ENCODE data around the gene FLNB.
"Not testable (repeated sequence)": the region's sequence is repeated elsewhere in the genome, so short reads cannot be mapped to it uniquely, and the experiment has no call there.

The FLNB gene

DNA sequence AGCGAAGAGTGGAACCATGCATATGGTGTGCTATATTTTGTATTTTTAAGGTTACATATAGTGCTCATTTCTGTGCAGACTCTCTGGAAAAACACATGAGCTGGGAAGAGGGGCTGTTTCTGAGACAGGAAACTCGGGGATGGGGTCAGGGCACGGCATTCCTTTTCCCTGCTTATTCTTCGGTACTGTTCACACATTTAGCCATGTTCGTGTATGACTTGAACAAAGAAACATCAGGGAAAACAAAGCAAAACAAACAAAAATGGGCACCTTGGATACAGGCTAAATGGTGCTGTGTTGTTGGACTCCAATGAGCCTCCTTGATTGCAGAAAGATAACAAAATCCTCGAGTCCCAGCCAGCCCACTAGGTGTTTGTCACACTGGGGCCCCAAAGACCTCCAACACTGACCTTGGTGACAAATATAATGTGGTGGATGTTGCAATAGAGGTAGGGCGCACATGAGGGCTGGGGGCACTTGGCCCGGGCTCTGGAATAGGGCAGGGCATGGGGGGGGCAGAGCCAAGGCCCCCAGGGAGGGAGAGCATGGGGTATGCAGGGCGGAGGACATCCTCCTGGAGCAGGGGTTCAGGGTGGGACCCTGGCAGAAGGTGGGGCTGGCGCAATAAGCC, 183.3 kb downstream of the FLNB start:
- no peak for DNase-seq

DNA sequence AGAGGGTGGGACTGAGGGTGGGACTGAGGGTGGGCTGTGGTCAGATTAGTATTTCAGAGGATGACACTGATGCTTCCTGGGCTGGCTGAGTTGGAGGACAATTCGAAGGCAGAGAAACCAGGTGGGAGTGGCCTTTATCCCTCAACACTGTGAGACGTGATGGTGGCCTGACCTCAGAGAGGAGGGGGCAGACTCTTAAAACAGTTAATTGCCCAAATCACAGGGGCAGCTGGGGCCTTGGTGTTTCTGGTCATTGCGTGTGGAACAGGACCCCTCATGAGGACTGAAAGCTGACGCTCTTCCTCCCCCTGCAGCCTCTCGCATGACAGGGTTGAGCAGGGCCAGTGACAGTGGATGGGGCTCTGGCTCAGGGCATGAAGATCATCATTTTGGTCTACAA, 183.8 kb downstream of the FLNB start:
- DNase-seq = no peak

DNA sequence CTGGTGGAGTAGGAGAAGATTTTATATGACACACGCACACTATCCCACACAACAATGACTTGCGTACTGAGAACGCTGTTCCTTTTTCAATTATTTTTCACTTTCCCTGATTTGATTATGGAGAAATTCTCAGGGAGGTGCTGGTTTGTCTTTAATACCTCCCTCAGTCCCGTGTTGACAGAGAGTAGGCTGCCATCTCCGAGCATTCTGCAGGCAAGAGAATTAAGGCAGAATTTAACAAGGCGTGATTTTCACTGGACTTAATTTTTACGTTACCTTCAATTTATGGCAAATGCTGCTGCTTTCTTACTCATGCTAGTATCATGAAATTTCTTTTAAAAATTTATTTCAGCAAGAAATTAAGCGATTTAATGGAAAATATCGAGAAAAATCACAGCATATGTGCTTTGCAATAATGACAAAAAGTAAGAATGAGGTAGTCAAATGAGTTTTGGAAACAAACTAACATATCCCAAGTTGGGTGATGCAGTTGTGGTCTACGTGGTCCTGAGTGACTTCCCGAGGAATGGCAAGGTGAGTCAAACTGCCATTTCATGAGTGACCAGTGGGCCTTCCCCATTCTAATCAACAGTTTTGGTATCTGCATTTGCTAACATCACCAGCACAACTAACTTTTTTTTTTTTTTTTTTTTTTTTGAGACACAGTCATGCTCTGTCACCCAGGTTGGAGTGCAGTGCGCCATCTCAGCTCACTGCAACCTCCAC, 185.6 kb downstream of the FLNB start:
- no peak for DNase-seq

DNA sequence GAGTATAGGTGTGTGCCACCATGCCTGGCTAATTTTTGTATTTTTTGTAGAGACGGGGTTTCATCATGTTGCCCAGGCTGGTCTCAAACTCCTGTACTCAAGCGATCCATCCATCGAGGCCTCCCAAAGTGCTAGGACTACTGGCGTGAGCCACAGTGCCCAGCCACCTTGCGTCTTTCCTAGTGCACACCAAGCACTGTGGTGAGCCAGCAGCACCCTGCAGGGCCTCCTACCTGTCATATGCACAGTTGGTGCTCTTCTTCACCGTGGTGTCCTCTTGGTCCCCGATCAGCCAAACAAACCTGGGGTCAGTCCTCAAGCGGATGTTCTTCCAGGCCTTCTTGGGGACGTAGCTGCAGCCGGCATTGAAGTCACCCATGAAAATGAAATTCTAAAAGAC, 189.4 kb downstream of the FLNB start:
- no peak for DNase-seq

DNA sequence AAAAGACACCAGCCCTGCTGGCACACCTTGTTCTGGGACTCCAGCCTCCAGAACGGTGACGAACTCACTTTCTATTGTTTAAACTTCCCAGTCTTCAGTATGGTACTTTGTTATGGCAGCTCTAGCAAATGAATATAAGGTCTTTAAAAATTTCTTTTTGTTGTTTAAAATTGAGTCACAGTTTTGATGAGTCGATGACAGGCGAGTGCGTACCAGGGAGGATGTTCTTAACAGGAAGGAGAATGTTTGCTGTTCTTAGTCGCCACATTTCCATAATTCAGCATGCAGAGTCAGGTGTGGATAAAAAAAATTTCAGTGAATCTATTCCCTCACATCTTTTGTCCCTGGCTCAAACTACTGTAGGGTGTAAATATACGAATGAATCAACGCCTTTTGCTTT, 190.1 kb downstream of the FLNB start:
- DNase-seq = peak; percentile 14

DNA sequence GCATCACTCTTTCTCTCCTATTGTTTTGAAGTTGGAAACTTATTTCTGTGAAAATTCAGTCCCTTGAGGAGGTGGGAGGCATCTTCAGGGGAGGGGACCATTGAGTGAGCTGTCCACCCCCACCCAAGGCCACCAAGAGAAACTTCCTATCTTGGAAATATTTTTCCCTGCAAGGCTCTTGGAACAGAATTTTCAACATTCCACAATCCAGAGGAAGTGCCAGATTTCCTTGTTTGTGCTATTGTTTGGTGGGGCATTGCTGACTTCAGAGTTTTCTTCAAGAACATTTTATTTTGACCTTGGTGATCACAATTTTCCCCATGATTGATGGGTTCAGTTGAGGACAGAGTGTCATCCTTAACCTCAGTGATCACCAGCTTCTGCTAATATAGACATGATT, 190.6 kb downstream of the FLNB start:
- no peak for DNase-seq

DNA sequence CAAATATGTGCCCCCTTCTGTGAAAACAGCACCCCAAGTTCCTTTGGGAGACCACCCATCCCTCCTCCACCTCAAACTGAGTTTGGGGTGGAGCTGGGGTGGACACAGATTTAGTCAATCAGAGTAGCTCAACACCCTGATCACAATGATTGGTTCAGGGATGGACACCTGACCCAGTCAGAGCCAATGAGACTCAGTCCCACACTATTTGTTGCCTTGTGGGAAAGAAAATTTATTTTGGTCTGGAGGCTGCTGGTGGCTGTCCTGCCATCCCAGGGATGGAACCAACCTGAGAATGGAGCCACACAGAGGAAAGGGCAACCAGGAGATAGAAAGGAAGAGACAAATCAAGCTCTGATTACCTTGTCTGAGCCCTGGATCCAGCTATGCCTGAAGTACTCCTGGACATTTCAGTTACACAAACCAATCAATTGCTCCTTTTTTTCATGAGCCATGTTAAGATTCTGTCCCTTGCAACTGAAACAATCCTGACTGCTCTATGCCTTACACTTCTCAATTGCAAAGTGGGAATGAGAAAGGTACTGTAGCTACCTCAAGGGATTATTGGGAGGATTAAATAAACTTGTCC, 192.0 kb downstream of the FLNB start:
- DNase-seq = no peak

DNA sequence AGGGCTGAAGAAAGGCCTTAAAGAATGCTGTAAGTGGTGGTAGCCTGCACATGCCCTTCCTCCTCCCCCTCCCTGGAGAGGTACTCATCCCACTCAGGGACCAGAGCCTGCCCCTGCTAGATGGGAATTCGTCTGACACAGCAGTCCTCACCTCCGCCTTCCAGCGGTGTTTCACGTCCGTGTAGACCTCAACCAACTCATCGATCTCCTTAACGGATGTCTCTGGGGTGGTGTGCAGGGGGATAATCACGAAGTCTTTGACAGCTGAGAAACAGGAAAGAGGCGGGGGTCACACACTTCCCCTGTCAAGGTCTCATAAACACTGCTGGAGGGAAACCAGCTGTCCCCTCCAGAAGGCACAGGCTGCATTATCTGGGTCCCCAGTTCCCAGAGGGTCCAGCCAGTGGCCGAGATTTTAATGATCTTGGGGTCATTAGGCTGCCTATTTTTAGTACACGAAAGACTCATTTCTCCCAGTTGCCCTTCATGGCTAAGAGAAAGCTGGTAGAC, 192.7 kb downstream of the FLNB start:
- no peak for DNase-seq

DNA sequence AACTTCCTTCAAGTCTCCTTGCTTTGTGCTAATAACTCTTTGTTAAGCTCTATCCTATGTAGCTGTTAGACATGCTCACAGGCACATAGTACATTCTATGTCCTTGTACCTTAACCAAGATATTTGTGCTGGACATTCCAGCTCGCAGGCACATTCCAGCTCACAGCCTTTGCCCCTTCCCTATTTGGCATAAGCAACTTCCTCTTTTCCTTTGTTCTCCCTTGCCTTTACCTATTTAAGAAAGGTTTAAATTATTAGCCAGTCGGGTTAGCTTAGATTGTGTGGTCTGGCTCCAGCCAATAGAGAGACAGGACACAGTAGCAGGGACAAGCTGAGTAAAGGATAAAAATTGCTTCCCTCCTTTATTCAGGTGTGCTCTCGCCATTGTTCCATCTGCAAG, 193.2 kb downstream of the FLNB start:
- not testable (repeated sequence) for DNase-seq

DNA sequence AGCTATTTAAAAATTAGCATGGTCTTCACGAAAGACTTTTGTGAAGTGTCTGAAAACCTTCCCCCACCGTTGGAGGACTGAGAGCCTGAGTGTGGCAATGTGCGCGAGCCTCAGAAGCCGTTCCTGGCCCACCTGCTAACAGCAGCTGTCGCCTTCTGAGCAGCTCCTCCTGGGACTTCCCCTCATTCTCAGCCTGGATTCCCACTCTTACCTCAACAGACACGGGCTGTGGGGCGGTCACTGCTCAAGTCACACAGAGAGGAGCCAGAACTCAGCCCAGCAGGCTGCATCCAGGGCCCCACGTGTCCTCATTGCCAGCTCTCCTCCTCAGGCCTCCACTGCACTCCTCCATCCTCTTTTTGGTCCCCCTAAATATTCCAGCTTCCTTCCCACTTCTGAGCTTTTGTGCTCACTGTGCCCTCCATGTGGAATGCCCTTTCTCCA, 194.7 kb downstream of the FLNB start:
- no peak for DNase-seq

DNA sequence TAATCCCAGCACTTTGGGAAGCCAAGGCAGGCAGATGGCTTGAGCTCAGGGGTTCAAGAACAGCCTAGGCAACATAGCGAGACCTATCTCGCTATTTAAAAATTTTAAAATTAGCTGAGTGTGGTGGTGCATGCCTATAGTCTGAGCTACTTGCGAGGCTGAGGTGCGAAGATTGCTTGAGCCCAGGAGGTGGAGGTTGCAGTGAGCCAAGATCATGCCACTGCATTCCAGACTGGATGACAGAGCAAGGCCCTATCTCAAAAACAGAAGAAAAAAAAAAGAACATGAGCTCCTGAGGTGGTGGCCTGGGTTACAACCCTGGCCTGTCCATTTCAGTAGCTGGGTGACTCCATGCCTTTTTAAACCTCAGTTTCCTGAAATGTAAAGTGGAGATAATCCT, 195.3 kb downstream of the FLNB start:
- DNase-seq = no peak

DNA sequence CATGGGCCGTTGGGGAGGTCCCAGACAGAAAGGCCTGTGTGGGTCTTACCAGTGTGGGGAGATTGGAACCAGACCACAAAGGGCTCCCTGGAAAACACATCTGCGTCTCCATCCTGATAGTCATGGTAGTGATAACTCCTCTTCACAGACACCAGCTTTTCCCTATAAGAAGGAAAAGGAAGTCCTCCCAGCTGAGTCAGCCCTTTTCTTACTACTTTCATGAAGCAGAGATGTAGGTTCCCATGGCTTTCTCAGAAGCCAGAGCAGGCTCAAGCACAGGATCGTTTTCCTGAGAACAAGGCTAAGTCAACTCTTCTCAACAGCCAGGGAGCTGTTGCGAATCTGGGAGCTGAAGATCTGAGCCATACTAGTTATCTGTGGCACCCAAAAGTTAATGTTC, 196.5 kb downstream of the FLNB start:
- no peak for DNase-seq

DNA sequence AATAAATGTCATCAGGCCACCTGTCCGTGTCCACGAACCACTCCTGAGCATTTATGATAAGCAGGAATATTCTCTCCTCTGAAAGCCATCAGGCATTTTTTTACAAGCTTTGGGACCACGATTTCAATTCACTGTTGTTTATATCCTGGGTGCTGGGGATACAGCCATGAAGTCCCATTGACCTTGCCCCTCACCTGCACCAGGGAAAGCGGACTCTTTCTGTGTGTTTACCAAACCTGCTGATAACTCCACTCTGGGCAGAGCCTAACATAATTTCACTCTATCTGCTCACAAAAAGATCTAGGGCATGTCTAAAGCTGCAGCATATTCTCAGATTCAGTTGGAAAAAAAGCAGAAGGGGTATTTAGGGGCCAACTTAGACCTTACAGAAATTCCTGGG, 197.8 kb downstream of the FLNB start:
- no peak for DNase-seq

DNA sequence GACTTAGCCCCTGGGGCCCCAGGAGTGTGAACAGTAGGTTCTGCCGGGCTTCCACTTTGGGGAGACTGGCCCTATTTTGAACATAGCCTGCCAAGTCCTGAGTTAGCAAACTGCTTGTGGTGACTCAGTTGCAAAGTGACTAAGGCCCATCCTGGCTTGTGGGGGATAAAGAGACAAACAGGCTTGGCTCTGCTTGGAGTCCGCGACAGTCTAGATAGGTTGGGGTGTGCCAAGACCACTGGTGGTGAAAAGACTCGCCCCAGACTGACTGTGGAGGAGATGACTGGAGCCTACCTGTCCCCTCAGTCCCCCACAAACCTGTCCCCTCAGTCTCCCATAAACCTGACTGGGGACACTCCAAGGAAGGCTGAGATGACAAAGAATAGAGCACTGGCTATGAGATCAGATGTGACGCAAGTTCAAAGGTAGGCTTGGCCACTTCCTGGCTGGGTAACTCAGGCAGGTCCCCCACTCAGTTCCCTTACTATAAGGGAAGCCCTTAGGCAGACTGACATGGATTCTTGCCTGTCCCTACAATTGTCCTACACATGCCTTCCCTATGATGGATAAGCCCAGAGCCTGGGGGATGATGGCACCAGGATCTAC, 198.3 kb downstream of the FLNB start:
- peak; percentile 57 for DNase-seq

DNA sequence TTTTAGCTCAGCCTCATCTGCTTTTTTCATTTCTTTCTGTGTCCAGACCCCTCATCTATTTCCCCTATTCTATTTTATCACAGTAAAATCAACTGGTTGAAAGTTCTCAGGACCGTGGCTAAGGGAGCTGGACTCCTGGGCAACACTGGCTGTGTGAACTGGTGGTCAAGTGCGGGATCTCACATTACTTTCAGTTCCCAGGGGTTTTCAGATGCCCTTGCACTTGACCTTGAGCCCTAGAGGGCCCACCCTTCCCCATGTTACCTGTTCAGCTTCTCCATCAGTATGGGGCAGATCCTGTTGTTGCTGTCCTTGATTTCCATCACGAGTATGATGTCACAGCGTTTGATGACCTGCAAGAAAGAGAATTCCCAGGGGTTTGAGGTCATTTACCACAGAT, 199.7 kb downstream of the FLNB start:
- DNase-seq = no peak

DNA sequence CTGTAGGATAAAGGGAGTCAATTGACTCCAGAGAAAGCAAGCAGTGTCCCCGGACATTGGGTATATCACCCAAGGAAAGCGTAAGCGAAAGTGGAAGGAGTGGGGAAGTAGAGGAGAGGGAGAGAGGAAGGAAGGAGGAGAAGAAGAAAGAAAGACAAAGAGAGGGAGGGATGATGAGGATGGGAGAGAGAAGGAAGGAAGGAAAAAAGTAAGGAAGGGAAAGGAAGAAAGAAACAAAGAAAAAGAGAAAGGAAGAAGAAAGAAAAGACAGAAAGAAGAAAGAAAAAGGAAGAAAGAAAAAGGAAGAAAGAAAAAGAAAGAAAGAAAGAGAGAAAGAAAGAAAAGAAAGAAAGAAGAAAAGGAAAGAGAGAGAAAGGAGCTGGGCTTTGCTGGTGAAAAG, 201.7 kb downstream of the FLNB start:
- no peak for DNase-seq

DNA sequence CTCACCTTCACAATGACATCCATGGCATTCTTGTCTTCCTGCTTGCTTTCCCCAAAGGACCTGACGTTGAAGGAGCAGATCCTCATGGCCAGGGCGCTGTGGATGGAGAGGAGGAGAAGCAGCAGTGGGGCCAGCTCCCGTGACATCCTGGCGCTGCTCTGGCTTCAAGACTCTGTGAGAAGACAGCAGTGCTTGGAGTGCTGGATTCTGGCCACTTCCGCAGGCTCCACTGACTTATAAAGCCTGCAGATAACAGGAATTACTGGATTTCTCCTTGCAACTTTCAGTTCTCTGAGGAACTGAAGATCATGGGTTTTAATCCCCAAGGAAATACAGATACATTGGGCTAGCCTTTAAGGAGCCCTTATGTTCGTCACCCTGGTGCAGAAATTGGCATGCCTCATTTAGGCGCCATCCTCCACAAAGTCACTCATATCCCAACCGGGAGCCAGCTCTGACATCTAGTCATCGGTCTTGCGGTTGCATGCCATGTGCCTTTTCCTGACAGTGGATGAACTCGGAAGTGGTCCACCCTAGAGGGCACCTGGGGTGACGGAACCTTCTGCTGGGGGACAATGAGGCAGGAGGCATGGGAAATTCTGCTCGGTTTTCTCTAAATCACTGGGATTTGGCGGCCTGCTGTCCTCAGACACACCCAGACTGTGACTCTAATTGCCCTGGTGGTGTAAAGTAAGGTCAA, 202.7 kb downstream of the FLNB start, which contains the start of gene DNASE1L3:
DNASE1L3 (minus strand) TSS at position 212 of the 700 bp plus-strand sequence; CDS start at position 146, 66 bp downstream.
- DNase-seq = no peak

DNA sequence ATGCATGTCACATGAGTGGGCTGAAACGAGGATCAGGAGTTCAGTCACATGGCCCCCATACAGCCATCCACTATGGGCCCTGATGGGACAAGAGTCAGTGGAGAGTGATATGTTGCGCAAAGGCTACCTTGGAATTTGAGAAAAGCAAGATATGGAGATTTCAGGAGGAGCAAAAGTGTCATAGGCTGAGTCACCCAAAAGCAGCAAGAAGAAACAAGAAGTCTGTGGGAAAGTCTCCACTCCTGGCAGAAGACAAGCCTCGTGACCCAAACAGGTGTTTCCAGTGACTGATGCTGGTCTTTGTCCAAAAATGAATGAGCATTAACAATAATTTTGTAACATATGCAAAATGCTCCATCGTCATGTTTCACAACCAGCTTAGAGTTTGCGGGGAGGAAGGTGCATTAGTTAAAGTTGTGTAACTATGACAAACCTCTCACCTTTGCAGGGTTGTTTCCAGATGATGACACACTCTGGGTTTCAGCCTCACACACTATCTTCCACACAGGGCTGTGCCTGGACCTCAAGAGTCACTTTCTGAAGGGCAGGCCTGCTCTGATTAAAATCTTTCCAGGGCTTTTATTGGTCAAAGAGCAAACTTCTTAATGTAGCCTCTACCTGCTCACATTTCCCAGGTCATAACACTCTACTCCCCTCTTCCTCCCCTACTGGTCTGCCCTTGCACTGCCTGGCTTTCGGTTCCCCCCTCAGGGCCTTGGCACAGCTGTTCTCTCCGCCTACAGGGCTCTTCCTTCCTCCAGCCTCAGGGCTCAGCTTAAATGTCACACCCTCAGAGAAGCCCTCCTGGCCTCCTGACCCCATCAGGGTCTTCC, 206.5 kb downstream of the FLNB start:
- DNase-seq = peak; percentile 76

DNA sequence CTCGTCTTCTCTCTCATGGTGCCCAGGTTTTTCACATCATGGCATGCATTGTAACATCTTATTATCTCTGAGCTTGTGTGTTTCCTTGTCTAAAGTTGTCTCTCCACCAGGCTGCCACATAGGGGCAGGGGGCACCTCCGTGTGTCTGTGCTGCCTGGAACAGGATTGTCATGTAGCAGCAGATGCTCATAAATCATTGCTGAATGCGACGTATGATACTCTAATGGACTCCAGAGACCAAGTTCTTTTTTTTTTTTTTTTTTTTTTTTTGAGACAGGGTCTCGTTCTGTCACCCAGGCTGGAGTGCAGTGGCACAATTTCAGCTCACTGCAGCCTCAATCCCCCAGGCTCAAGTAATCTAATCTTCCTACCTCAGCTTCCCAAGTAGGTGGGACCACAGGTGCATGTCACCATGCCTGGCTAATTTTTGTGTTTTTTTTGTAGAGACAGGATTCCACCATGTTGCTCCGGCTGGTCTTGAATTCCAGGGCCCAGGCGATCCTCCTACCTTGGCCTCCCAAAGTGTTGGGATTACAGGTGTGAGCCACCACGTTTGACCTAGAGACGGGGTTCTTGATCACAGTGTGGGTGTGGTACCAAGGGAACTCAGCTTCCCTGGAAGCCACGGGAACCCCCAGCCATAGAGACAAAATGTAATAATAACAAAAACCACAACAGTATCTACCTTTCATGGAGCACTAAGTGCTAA, 207.2 kb downstream of the FLNB start:
- DNase-seq = no peak

DNA sequence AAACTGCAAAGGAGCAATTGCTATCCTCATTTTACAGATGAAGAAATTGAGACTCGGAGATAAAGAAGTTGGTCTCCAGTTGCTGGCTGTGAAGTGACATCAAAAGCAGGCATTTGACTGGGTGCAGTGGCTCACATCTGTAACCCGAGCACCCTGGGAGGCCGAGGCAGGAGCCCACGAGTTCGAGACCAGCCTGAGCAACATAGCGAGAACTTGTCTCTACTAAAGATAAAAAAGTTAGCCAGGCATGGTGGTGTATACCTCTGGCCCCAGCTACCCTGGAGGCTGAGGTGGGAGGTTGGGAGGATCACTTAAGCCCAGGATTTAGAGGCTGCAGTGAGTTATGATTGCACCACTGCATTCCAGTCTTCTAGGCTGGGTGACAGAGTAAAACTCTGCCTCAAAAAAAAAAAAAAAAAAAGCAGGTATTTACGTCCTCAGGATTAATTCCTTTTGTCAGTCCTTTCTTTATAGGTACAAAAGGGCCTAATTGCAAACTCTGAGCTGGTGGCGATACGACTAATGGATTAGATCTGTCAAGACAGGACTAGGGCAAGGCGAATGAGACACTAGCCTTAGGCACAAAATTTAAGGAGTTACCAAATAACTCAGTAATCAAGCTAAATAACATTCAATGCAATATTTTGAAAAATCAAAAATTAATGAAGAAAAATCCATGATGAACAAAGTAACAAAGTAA, 208.4 kb downstream of the FLNB start:
- no peak for DNase-seq
